ENCODE results near the gene TRMT2A.
"Not testable (repeated sequence)": the region's sequence is repeated elsewhere in the genome, so short reads cannot be mapped to it uniquely, and the experiment has no call there.

TRMT2A gene

DNA sequence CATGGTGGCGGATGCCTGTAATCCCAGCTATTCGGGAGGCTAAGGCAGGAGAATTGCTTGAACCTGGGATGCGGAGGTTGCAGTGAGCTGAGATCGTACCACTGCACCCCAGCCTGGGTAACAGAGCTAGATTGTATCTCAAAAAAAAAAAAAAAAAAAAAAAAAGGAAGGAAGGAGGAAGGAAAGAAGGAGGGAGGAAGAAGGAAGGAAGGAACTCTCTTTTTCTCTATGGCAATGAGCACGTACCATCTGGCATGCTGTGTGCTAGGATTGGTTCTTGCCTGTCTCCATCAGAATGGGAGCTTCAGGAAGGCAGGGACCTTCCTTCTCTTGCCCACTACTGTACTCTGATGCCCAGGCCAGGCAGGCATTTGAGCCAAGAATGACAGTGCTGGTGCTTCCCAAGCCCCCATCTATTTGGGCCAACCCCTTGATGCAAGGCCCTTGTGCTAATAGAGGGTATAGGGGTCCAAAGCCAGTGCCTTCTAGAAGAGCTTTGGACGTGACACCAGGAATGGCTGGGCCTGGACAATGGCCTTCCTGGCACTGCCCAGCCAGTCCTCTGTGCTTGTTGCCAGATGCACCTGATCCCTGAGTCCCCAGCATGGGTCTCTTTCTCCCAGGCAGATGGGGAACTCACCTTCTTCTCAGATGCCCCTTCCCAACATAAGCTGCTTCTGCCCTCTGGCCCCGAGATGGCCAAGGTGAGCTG lies 47.5 kb downstream of the TRMT2A start:
- TF ChIP-seq, protein P1, sequence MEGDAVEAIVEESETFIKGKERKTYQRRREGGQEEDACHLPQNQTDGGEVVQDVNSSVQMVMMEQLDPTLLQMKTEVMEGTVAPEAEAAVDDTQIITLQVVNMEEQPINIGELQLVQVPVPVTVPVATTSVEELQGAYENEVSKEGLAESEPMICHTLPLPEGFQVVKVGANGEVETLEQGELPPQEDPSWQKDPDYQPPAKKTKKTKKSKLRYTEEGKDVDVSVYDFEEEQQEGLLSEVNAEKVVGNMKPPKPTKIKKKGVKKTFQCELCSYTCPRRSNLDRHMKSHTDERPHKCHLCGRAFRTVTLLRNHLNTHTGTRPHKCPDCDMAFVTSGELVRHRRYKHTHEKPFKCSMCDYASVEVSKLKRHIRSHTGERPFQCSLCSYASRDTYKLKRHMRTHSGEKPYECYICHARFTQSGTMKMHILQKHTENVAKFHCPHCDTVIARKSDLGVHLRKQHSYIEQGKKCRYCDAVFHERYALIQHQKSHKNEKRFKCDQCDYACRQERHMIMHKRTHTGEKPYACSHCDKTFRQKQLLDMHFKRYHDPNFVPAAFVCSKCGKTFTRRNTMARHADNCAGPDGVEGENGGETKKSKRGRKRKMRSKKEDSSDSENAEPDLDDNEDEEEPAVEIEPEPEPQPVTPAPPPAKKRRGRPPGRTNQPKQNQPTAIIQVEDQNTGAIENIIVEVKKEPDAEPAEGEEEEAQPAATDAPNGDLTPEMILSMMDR (IDR thresholded peaks at IDR 0.05; ENCODE audit: insufficient read depth, low read length): no peak
- TF ChIP-seq, protein P2, sequence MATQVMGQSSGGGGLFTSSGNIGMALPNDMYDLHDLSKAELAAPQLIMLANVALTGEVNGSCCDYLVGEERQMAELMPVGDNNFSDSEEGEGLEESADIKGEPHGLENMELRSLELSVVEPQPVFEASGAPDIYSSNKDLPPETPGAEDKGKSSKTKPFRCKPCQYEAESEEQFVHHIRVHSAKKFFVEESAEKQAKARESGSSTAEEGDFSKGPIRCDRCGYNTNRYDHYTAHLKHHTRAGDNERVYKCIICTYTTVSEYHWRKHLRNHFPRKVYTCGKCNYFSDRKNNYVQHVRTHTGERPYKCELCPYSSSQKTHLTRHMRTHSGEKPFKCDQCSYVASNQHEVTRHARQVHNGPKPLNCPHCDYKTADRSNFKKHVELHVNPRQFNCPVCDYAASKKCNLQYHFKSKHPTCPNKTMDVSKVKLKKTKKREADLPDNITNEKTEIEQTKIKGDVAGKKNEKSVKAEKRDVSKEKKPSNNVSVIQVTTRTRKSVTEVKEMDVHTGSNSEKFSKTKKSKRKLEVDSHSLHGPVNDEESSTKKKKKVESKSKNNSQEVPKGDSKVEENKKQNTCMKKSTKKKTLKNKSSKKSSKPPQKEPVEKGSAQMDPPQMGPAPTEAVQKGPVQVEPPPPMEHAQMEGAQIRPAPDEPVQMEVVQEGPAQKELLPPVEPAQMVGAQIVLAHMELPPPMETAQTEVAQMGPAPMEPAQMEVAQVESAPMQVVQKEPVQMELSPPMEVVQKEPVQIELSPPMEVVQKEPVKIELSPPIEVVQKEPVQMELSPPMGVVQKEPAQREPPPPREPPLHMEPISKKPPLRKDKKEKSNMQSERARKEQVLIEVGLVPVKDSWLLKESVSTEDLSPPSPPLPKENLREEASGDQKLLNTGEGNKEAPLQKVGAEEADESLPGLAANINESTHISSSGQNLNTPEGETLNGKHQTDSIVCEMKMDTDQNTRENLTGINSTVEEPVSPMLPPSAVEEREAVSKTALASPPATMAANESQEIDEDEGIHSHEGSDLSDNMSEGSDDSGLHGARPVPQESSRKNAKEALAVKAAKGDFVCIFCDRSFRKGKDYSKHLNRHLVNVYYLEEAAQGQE (IDR thresholded peaks at IDR 0.05; ENCODE audit: insufficient replicate concordance, low read depth): no peak
- no peak for TF ChIP-seq GABPA (IDR thresholded peaks at IDR 0.05; ENCODE audit: low read depth)
- no peak for TF ChIP-seq SPI1 (IDR thresholded peaks at IDR 0.05; ENCODE audit: borderline replicate concordance, low read depth)
- no peak for TF ChIP-seq POLR2AphosphoS5 (IDR thresholded peaks at IDR 0.05; ENCODE audit: low read depth)
- H3K27ac ChIP-seq (replicated peaks): no peak overlapping the region
- H3K4me3 ChIP-seq (replicated peaks; ENCODE audit: insufficient read depth, low read length): no peak overlapping the region
- DNase-seq (ENCODE audit: low read depth in 1 of 2, low spot score in 1 of 2): no peak
- H3K27me3 ChIP-seq (ENCODE audit: insufficient read depth, poor library complexity, severe bottlenecking): no peaks in the 10 kb centered on the region

DNA sequence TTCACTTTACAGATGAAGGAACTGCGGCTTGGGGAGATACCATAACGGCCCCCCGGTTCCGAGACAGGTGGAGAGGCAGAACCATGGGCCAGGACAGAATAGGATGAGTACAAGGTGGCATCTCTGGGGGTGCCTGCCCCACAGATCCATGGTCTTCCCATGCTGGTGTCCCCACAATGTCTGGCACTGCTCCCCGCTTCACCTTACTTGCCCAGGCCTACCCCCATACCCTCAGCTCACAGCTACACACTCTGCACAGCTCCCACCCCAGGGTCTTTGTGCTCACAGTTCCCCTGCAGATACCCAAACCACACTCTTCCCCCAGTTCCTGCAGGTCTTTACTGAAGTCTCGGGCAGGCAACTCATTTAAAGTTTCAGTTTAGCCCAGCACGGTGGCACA lies 48.4 kb downstream of the TRMT2A start:
- no peaks in the 10 kb centered on the region for H3K27me3 ChIP-seq (ENCODE audit: insufficient read depth, poor library complexity, severe bottlenecking)
- TF ChIP-seq SPI1 (IDR thresholded peaks at IDR 0.05; ENCODE audit: borderline replicate concordance, low read depth): no peak
- TF ChIP-seq, protein P2 (IDR thresholded peaks at IDR 0.05; ENCODE audit: insufficient replicate concordance, low read depth): no peak
- TF ChIP-seq GABPA (IDR thresholded peaks at IDR 0.05; ENCODE audit: low read depth): no peak
- TF ChIP-seq, protein P1 (IDR thresholded peaks at IDR 0.05; ENCODE audit: insufficient read depth, low read length): no peak
- DNase-seq (ENCODE audit: low read depth in 1 of 2, low spot score in 1 of 2): no peak
- H3K4me3 ChIP-seq (replicated peaks; ENCODE audit: insufficient read depth, low read length): no peak overlapping the region
- no peak overlapping the region for H3K27ac ChIP-seq (replicated peaks)

DNA sequence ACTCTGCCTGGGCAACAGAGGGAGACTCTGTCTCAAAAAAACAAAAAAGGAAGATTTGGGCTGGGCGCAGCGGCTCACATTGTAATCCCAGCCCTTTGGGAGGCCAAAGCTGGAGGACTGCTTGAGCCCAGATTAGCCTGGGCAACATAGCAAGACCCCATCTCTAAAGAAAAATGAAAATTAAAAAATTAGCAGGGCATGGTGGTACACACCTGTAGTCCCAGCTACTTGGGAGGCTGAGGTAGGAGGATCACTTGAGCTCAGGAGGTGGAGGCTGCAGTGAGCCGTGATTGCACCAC lies 49.7 kb downstream of the TRMT2A start:
- not testable (repeated sequence) for DNase-seq (ENCODE audit: low read depth in 1 of 2, low spot score in 1 of 2); H3K4me3 ChIP-seq (replicated peaks; ENCODE audit: insufficient read depth, low read length); H3K27ac ChIP-seq (replicated peaks); H3K27me3 ChIP-seq (ENCODE audit: insufficient read depth, poor library complexity, severe bottlenecking)

DNA sequence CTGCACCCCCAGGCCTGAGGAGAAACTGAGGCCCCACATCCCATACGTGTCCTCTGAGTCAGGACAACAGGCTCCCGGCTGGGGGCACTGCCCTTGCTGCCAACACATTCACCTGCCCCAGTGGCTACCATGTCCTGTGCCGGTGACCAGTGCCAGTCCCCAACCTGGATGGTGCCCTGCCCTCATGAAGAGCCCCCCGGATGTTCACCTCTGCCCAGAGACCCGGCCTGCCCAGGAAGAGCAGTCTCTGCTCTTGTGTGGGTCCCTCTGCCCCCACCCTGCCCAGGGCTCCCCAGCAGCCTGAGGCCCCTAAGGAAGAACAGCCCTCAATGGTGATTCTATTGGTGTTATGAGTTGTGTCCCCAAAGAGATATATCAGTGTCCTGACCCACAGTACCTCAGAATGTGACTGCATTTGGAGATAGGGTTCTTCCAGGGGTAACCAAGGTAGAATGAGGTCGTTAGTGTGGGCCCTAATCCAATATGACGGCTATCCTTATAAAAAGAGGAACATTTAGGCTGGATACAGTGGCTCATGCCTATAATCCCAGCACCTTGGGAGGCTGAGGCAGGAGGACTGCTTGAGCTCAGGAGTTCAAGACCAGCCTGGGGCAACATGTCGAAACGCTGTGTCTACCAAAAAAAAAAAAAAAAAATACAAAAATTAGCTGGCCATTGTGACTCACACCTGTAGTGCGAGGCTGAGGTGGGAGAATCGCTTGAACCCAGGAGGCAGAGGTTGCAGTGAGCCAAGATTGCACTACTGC lies 50.2 kb downstream of the TRMT2A start:
- DNase-seq (ENCODE audit: low read depth in 1 of 2, low spot score in 1 of 2): no peak

More for the DNA sequence above, 50.2 kb downstream of the TRMT2A start:
- no peak overlapping the region for H3K27ac ChIP-seq (replicated peaks)
- TF ChIP-seq POLR2AphosphoS5 (IDR thresholded peaks at IDR 0.05; ENCODE audit: low read depth): no peak
- TF ChIP-seq GABPA (IDR thresholded peaks at IDR 0.05; ENCODE audit: low read depth): no peak
- no peak for TF ChIP-seq SPI1 (IDR thresholded peaks at IDR 0.05; ENCODE audit: borderline replicate concordance, low read depth)
- TF ChIP-seq, protein P2 (IDR thresholded peaks at IDR 0.05; ENCODE audit: insufficient replicate concordance, low read depth): no peak
- TF ChIP-seq, protein P1 (IDR thresholded peaks at IDR 0.05; ENCODE audit: insufficient read depth, low read length): no peak
- H3K4me3 ChIP-seq (replicated peaks; ENCODE audit: insufficient read depth, low read length): no peak overlapping the region
- no peaks in the 10 kb centered on the region for H3K27me3 ChIP-seq (ENCODE audit: insufficient read depth, poor library complexity, severe bottlenecking)
